Neural cell (in vitro differentiated cells): ENCODE results near the gene ATPAF1.

Experiments used
- CTCF ChIP-seq: fragments of 450-650 bp; IDR thresholded peaks from 2 replicates; pipeline ENCODE4 v1.5.1; 2014; ENCODE audit warnings: antibody characterized with exemption, mild to moderate bottlenecking, moderate library complexity; ENCODE audit not compliant: poor library complexity, severe bottlenecking
- EZH2 ChIP-seq: fragments of 200-600, 300-800 bp; shearing (Covaris generic), sonication (generic); IDR thresholded peaks from 2 replicates; pipeline ENCODE4 v1.6.1; 2014; ENCODE audit warnings: antibody characterized with exemption, low read length, borderline replicate concordance, mild to moderate bottlenecking; ENCODE audit not compliant: insufficient read depth, poor library complexity, severe bottlenecking
- POLR2AphosphoS5 ChIP-seq: IDR thresholded peaks from 2 replicates; pipeline ENCODE4 v1.6.1; 2012
- SMC3 ChIP-seq: fragments of 450-650 bp; conservative IDR thresholded peaks from 2 replicates; pipeline ENCODE4 v1.6.1; 2014; ENCODE audit warnings: antibody characterized with exemption, mild to moderate bottlenecking, moderate library complexity; ENCODE audit not compliant: poor library complexity
- TAF1 ChIP-seq: IDR thresholded peaks from 2 replicates; pipeline ENCODE4 v1.6.1; 2012; ENCODE audit warnings: low read depth

- TF ChIP-seq SMC3: no peak
- no peak for TF ChIP-seq EZH2
- no peak for TF ChIP-seq CTCF
- no peak for TF ChIP-seq POLR2AphosphoS5
- TF ChIP-seq TAF1: no peak
Observed at GRCh38 chr1:46594063-46594462, 74.1 kb downstream of the ATPAF1 start.
